Natural killer cell (primary cell): ENCODE measurements around the gene ATRNL1. TPM values are rescaled to one million over a fixed set of nuclear protein-coding genes. Genes with fewer than 3 reads are reported as not detected.

Experiments
- ATAC-seq, 3 donors: fragments of 150-1000 bp in 2 of 3; fragments of 200-7000 bp in 1 of 3; cut with Tn5 transposase; 1 replicate in 1 of 3; 2 replicates in 2 of 3; pipeline ENCODE4 v1.10.0; 2021; ENCODE audit warnings: mild to moderate bottlenecking in 2 of 3, moderate library complexity in 2 of 3
- DNase-seq, 2 donors: peaks; one replicate each; pipeline versions ENCODE4 v3.0.0 to v3.0.0-alpha.2; 2013 to 2021; ENCODE audit warnings: mixed read lengths in 1 of 2
- H3K27ac ChIP-seq: one replicate; pipeline ENCODE4 v1.5.1; 2013; ENCODE audit warnings: mild to moderate bottlenecking, low read length
- H3K27me3 ChIP-seq: one replicate; pipeline ENCODE4 v1.6.1; 2013; ENCODE audit warnings: low read length; ENCODE audit not compliant: control insufficient read depth, insufficient read depth
- H3K36me3 ChIP-seq: one replicate; pipeline ENCODE4 v1.6.1; 2013; ENCODE audit warnings: low read length; ENCODE audit not compliant: control insufficient read depth, insufficient read depth
- H3K4me1 ChIP-seq: one replicate; pipeline ENCODE4 v1.6.1; 2013; ENCODE audit warnings: low read length; ENCODE audit not compliant: control insufficient read depth, insufficient read depth
- H3K4me3 ChIP-seq: one replicate; pipeline ENCODE4 v1.5.1; 2013; ENCODE audit warnings: low read length
- H3K9me3 ChIP-seq: one replicate; pipeline ENCODE4 v1.6.1; 2013; ENCODE audit warnings: low read length; ENCODE audit not compliant: control insufficient read depth, insufficient read depth
- H3K27ac Mint-ChIP-seq, 2 donors: one replicate each; pipeline ENCODE4 v1.8.0; 2022; ENCODE audit warnings: mild to moderate bottlenecking in 2 of 2, mixed read lengths in 2 of 2, moderate library complexity in 1 of 2
- H3K27me3 Mint-ChIP-seq, 2 donors: one replicate each; pipeline ENCODE4 v1.8.0; 2022; ENCODE audit warnings: low read depth in 2 of 2, mixed read lengths in 2 of 2
- H3K36me3 Mint-ChIP-seq: one replicate; pipeline ENCODE4 v1.8.0; 2022; ENCODE audit warnings: mixed read lengths
- H3K4me1 Mint-ChIP-seq, 2 donors: one replicate each; pipeline ENCODE4 v1.8.0; 2022; ENCODE audit warnings: mixed read lengths in 2 of 2
- H3K4me3 Mint-ChIP-seq: one replicate; pipeline ENCODE4 v1.8.0; 2022; ENCODE audit warnings: mild to moderate bottlenecking, moderate library complexity, mixed read lengths
- H3K9me3 Mint-ChIP-seq, 2 donors: one replicate each; pipeline ENCODE4 v1.8.0; 2022; ENCODE audit warnings: mixed read lengths in 2 of 2
- CTCF ChIP-seq: fragments of 200-600 bp; IDR thresholded peaks from one replicate; pipeline ENCODE4 v1.8.0; 2022; ENCODE audit warnings: antibody characterized with exemption
- WGBS: methylation state at CpG from one replicate; pipeline ENCODE4 v1.1.7; 2013; ENCODE audit warnings: missing lambda C conversion rate; ENCODE audit not compliant: insufficient coverage; 5-methylcytosine and 5-hydroxymethylcytosine counted together
- intact Hi-C: fragments of 100-400 bp; cut with micrococcal nuclease; formaldehyde crosslinking; loops from one replicate; pipeline ENCODE4 v1.14.2; 2022
- total RNA-seq, 4 donors: library from RNA; stranded (reverse); fragments of 120-200 nt in 1 of 4; gene quantifications; one replicate each; pipeline versions ENCODE4 v1.2.3 to v1.2.4, GENCODE V29; 2013 to 2022

The ATRNL1 gene
- total RNA-seq, 3 donors from 2014 or later (not counting 1 experiment from before 2014, with no cell fraction given): not detected

GRCh38 chr10:115566867-115567266 lies 473.7 kb downstream of the ATRNL1 start:
- no peak overlapping the region for H3K27ac ChIP-seq
- no peaks in the 10 kb centered on the region for H3K27me3 Mint-ChIP-seq
- no peaks in the 10 kb centered on the region for H3K27me3 ChIP-seq
- no peak overlapping the region for H3K4me3 ChIP-seq
- no peak overlapping the region for H3K27ac Mint-ChIP-seq
- H3K9me3 Mint-ChIP-seq: peaks cover 0 to 2% of the 10 kb centered on the region in 2 donors
- H3K4me1 Mint-ChIP-seq: no peaks in the 10 kb centered on the region
- H3K36me3 ChIP-seq: no peaks in the 10 kb centered on the region
- ATAC-seq (no peak), DNase-seq (no peak)
- H3K9me3 ChIP-seq: no peaks in the 10 kb centered on the region
- TF ChIP-seq CTCF: no peak
- 20% methylated on average over 1 of the region's 2 CpGs for WGBS
- intact Hi-C loops: no loop called here
- no peak overlapping the region for H3K4me3 Mint-ChIP-seq
- H3K4me1 ChIP-seq: no peaks in the 10 kb centered on the region
- H3K36me3 Mint-ChIP-seq: no peaks in the 10 kb centered on the region

- H3K9me3 Mint-ChIP-seq: peaks cover 4 to 6% of the 10 kb centered on the region in 2 donors
- no peak overlapping the region for H3K4me3 Mint-ChIP-seq
- Histone ChIP-seq H3K27me3 (no peaks in the 10 kb centered on the region), H3K4me3 (no peak overlapping the region), H3K9me3 (no peaks in the 10 kb centered on the region), H3K36me3 (no peaks in the 10 kb centered on the region), H3K4me1 (no peaks in the 10 kb centered on the region), H3K27ac (no peak overlapping the region)
- 69% methylated on average over 7 of the region's 7 CpGs for whole genome bisulfite sequencing
- H3K27ac Mint-ChIP-seq: no peak overlapping the region
- H3K27me3 Mint-ChIP-seq: no peaks in the 10 kb centered on the region
- DNase-seq (no peak), ATAC-seq (no peak)
- no peaks in the 10 kb centered on the region for H3K4me1 Mint-ChIP-seq
- intact Hi-C loops: no loop called here
- H3K36me3 Mint-ChIP-seq: no peaks in the 10 kb centered on the region
- no peak for TF ChIP-seq CTCF
These were observed 479.7 kb downstream of the ATRNL1 start for GRCh38 chr10:115572740-115573455.

- intact Hi-C loops: no loop called here
- no peak for TF ChIP-seq CTCF
- ATAC-seq (no peak), DNase-seq (no peak)
- H3K27ac Mint-ChIP-seq: no peak overlapping the region
- H3K27me3 ChIP-seq: no peaks in the 10 kb centered on the region
- no peak overlapping the region for H3K4me3 ChIP-seq
- peaks cover 7% of the 10 kb centered on the region for H3K36me3 Mint-ChIP-seq
- H3K27ac ChIP-seq: no peak overlapping the region
- H3K4me1 ChIP-seq: no peaks in the 10 kb centered on the region
- no peaks in the 10 kb centered on the region for H3K36me3 ChIP-seq
- WGBS: no CpG with 5 or more reads among the region's 1 CpG
- no peaks in the 10 kb centered on the region for H3K27me3 Mint-ChIP-seq
- peaks cover 19 to 21% of the 10 kb centered on the region in 2 donors for H3K9me3 Mint-ChIP-seq
- H3K4me1 Mint-ChIP-seq: no peaks in the 10 kb centered on the region
- no peaks in the 10 kb centered on the region for H3K9me3 ChIP-seq
- no peak overlapping the region for H3K4me3 Mint-ChIP-seq
These were observed 487.1 kb downstream of the ATRNL1 start for GRCh38 chr10:115580239-115580638.

- Mint-ChIP-seq H3K27ac (no peak overlapping the region), H3K27me3 (no peaks in the 10 kb centered on the region), H3K4me3 (no peak overlapping the region), H3K4me1 (no peaks in the 10 kb centered on the region), H3K9me3 (peaks cover 10 to 13% of the 10 kb centered on the region in 2 donors), H3K36me3 (peaks cover 5% of the 10 kb centered on the region)
- H3K27me3 ChIP-seq: no peaks in the 10 kb centered on the region
- no peaks in the 10 kb centered on the region for H3K36me3 ChIP-seq
- intact Hi-C loops: no loop called here
- H3K4me1 ChIP-seq: no peaks in the 10 kb centered on the region
- no peaks in the 10 kb centered on the region for H3K9me3 ChIP-seq
- no peak for TF ChIP-seq CTCF
- H3K27ac ChIP-seq: no peak overlapping the region
- no peak for ATAC-seq
- no peak overlapping the region for H3K4me3 ChIP-seq
- WGBS: 85% methylated on average over 2 of the region's 2 CpGs
- no peak for DNase-seq
These were observed 499.9 kb downstream of the ATRNL1 start for GRCh38 chr10:115593060-115593459.
